Endothelial cell of umbilical vein (primary cell): ENCODE results near the gene CAPN14.

ENCODE experiments used
- EZH2 ChIP-seq: IDR thresholded peaks from 2 replicates; pipeline ENCODE4 v1.6.1; 2012; ENCODE audit warnings: borderline replicate concordance, low read depth, mild to moderate bottlenecking, moderate library complexity, low read length, inconsistent platforms; ENCODE audit not compliant: severe bottlenecking
- FOS ChIP-seq: IDR thresholded peaks from 2 replicates; pipeline ENCODE4 v1.6.1; 2011; ENCODE audit warnings: mild to moderate bottlenecking, low read length, moderate library complexity, borderline replicate concordance; ENCODE audit not compliant: insufficient read depth
- GATA2 ChIP-seq: IDR thresholded peaks from 2 replicates; pipeline ENCODE4 v1.7.0; 2011; ENCODE audit warnings: low read depth, mild to moderate bottlenecking, moderate library complexity, mixed read lengths, low read length; ENCODE audit not compliant: insufficient read length, insufficient read depth
- TF ChIP-seq, protein P1 (sequence below), 2 donors: IDR thresholded peaks; 1 replicate in 1 of 2; 2 replicates in 1 of 2; pipeline ENCODE4 v1.5.1; 2011; ENCODE audit warnings: low read length in 2 of 2, mild to moderate bottlenecking in 2 of 2, moderate library complexity in 2 of 2, control low read depth in 1 of 2, inconsistent platforms in 1 of 2, low read depth in 1 of 2; ENCODE audit not compliant: insufficient read depth in 1 of 2; ENCODE audit errors: extremely low read depth in 1 of 2
- TF ChIP-seq, protein P2 (sequence below): IDR thresholded peaks from 2 replicates; pipeline ENCODE4 v1.6.1; 2011; ENCODE audit not compliant: insufficient read depth, insufficient read length

DNA sequence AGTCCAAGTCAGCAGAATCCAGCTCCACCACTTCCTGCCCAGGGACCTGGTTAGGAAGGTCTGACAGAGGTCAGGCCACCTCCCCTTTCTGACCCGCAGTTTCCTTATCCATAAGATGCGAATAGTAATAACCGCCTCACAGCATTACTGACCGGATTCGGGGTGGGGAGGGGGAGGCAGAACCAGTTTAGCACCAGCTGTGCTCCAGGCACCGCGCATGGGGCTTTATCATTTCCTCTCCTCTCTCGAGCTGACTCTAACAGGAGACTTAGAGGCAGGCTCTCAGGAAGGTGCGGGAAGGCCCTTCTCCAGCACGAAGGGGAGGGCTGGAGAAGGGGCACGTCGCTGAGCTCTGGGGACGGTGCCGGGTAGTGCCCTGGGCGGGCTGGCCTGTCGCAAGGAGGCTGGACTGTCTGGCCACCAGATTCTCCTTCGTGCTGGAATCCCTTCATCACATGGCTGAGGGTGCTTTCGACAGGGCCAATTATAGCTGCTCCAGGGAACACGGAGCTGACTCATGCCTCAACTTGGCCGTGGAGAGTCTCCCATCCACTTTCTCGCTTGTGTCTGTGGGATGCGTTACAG lies 22.4 kb upstream of the CAPN14 start:
- no peak for TF ChIP-seq EZH2
- TF ChIP-seq, protein P1, sequence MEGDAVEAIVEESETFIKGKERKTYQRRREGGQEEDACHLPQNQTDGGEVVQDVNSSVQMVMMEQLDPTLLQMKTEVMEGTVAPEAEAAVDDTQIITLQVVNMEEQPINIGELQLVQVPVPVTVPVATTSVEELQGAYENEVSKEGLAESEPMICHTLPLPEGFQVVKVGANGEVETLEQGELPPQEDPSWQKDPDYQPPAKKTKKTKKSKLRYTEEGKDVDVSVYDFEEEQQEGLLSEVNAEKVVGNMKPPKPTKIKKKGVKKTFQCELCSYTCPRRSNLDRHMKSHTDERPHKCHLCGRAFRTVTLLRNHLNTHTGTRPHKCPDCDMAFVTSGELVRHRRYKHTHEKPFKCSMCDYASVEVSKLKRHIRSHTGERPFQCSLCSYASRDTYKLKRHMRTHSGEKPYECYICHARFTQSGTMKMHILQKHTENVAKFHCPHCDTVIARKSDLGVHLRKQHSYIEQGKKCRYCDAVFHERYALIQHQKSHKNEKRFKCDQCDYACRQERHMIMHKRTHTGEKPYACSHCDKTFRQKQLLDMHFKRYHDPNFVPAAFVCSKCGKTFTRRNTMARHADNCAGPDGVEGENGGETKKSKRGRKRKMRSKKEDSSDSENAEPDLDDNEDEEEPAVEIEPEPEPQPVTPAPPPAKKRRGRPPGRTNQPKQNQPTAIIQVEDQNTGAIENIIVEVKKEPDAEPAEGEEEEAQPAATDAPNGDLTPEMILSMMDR (IDR thresholded peaks at IDR 0.05; ENCODE audit: extremely low read depth in 1 of 2, insufficient read depth in 1 of 2, low read depth in 1 of 2, low read length in 2 of 2): no peak
- TF ChIP-seq, protein P2, sequence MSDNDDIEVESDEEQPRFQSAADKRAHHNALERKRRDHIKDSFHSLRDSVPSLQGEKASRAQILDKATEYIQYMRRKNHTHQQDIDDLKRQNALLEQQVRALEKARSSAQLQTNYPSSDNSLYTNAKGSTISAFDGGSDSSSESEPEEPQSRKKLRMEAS: no peak
- TF ChIP-seq GATA2: no peak
- no peak for TF ChIP-seq FOS
